GM12892 (cell line): ENCODE data around the gene UGT1A6.

Experiments
- POLR2A ChIP-seq: IDR thresholded peaks from 2 replicates; pipeline ENCODE4 v1.6.1; 2011; ENCODE audit warnings: low read depth, low read length, control low read depth
- TAF1 ChIP-seq: IDR thresholded peaks from 2 replicates; pipeline ENCODE4 v1.6.1; 2011; ENCODE audit warnings: low read depth, mild to moderate bottlenecking, control low read depth, low read length, borderline replicate concordance

- TF ChIP-seq POLR2A (no peak), TAF1 (no peak)
These were observed 13.5 kb upstream of the UGT1A6 start for GRCh38 chr2:233679196-233679595.
